Stomach (tissue), 9 donors: Measurements from ENCODE around the gene USP17L12. TPM values are rescaled to one million over a fixed set of nuclear protein-coding genes. Genes with fewer than 3 reads are reported as not detected.
"Not testable (repeated sequence)": the region's sequence is repeated elsewhere in the genome, so short reads cannot be mapped to it uniquely, and the experiment has no call there.

Source experiments
- DNase-seq, 2 donors: peaks; one replicate each; pipeline versions ENCODE4 v3.0.0 to v3.0.0-alpha.2; 2013 to 2019
- H3K27ac ChIP-seq, 5 donors: fragments of 200-600 bp in 4 of 5; sonication (generic) in 4 of 5; one replicate each; pipeline ENCODE4 v1.5.1; 2013 to 2019; ENCODE audit warnings: mild to moderate bottlenecking in 1 of 5, moderate library complexity in 1 of 5
- H3K27me3 ChIP-seq, 3 donors: fragments of 200-600 bp; sonication (generic); one replicate each; pipeline ENCODE4 v1.5.1; 2017 to 2019; ENCODE audit warnings: mixed run types in 1 of 3
- H3K36me3 ChIP-seq, 4 donors: fragments of 200-600 bp; sonication (generic); 1 replicate in 3 of 4; 2 replicates in 1 of 4; pipeline ENCODE4 v1.5.1; 2016 to 2019
- H3K4me1 ChIP-seq, 4 donors: fragments of 200-600 bp; sonication (generic); one replicate each; pipeline ENCODE4 v1.5.1; 2016 to 2019
- H3K4me3 ChIP-seq, 4 donors: fragments of 200-600 bp; sonication (generic) in 3 of 4; one replicate each; pipeline ENCODE4 v1.5.1; 2016 to 2019; ENCODE audit warnings: mild to moderate bottlenecking in 1 of 4
- H3K9me3 ChIP-seq, 4 donors: fragments of 200-600 bp; sonication (generic); one replicate each; pipeline ENCODE4 v1.5.1; 2016 to 2019
- WGBS, 5 donors: extraction: QIAGEN DNeasy Blood & Tissue Kit in 3 of 5; methylation state at CpG; one replicate each; pipeline versions ENCODE4 v1.1.5 to v1.1.7; 2013 to 2018; 5-methylcytosine and 5-hydroxymethylcytosine counted together
- intact Hi-C: fragments of 100-400 bp; cut with DNase I; formaldehyde crosslinking; loops from one replicate; pipeline ENCODE4 v1.15.1; 2023; ENCODE audit warnings: low total_unique reads
- polyA plus RNA-seq, 3 donors: library from polyadenylated mRNA; stranded (reverse); fragments of 200-250 nt; gene quantifications; one replicate each; pipeline ENCODE4 v1.2.3, GENCODE V29; 2013
- total RNA-seq, 5 donors: library from RNA; depleted of rRNA; stranded (reverse); fragments of >200 nt; gene quantifications; one replicate each; pipeline versions ENCODE4 v1.1.0 to v1.2.3, GENCODE V29; 2014 to 2016
- donor health status: healthy with polysubstance abuse.
- donor health status: Bipolar disorder and iron deficiency.
- donor health status: healthy.

Gene USP17L12
- total and polyA plus RNA-seq, 8 donors: not detected

DNA sequence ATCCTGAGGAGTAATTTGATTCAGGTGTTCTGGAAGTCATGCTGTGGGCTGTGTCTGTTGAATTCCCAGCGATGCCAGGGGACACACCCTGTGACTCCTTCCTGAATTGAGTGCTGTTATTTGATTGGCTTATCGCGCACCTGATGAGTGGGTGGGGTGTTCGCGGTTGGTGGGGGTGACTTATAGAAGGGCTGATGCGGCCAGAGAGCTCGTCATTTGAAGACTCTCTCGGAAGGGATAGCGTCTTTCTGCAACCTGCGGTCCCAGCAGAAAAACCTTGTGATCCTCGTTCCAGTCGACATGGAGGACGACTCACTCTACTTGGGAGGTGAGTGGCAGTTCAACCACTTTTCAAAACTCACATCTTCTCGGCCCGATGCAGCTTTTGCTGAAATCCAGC is 37.9 kb downstream of the USP17L12 start, which contains the start of gene USP17L20:
Gene USP17L20, plus strand, starts transcription at position 301 of the 400 bp plus-strand sequence. Its CDS starts 0 bp downstream, at position 301.
- H3K4me3 ChIP-seq, H3K36me3 ChIP-seq, H3K4me1 ChIP-seq, H3K27ac ChIP-seq, H3K9me3 ChIP-seq, H3K27me3 ChIP-seq, intact Hi-C loops, DNase-seq: not testable (repeated sequence)
- WGBS, 5 donors: no CpG with 5 or more reads among the region's 15 CpGs

DNA sequence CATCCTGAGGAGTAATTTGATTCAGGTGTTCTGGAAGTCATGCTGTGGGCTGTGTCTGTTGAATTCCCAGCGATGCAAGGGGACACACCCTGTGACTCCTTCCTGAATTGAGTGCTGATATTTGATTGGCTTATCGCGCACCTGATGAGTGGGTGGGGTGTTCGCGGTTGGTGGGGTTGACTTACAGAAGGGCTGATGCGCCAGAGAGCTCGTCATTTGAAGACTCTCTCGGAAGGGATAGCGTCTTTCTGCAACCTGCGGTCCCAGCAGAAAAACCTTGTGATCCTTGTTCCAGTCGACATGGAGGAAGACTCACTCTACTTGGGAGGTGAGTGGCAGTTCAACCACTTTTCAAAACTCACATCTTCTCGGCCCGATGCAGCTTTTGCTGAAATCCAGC is 42.6 kb downstream of the USP17L12 start, which contains the start of gene USP17L21:
Gene USP17L21, plus strand, starts transcription at position 301 of the 400 bp plus-strand sequence. Its CDS starts 0 bp downstream, at position 301.
- H3K4me3 ChIP-seq, H3K9me3 ChIP-seq, DNase-seq, H3K27ac ChIP-seq, H3K27me3 ChIP-seq, intact Hi-C loops, H3K36me3 ChIP-seq, H3K4me1 ChIP-seq: not testable (repeated sequence)
- WGBS, 5 donors: no CpG with 5 or more reads among the region's 13 CpGs

- H3K27ac ChIP-seq, H3K9me3 ChIP-seq, intact Hi-C loops, DNase-seq, H3K36me3 ChIP-seq, H3K4me3 ChIP-seq, H3K4me1 ChIP-seq, H3K27me3 ChIP-seq: not testable (repeated sequence)
- WGBS, 5 donors: no CpG with 5 or more reads among the region's 15 CpGs
Measured at GRCh38 chr4:9267319-9267718, 47.4 kb downstream of the USP17L12 start, which contains the start of gene USP17L22. Gene USP17L22, plus strand, starts transcription at chr4:9267619. Its CDS starts 0 bp downstream, at chr4:9267619.

Other genes with a start within 250 kb of the USP17L12 start
- gene FAM90A26, start 49.7 kb upstream of the USP17L12 start, total RNA-seq: not detected
- not detected for gene FAM90A26, start 49.7 kb upstream of the USP17L12 start, polyA plus RNA-seq
- gene USP17L10, start 9.5 kb upstream of the USP17L12 start, total RNA-seq: not detected
- not detected for gene USP17L10, start 9.5 kb upstream of the USP17L12 start, polyA plus RNA-seq
- gene USP17L11, start 4.7 kb upstream of the USP17L12 start, total RNA-seq: not detected
- gene USP17L11, start 4.7 kb upstream of the USP17L12 start, polyA plus RNA-seq: not detected
- gene USP17L13, start 4.7 kb downstream of the USP17L12 start, total RNA-seq: not detected
- gene USP17L13, start 4.7 kb downstream of the USP17L12 start, polyA plus RNA-seq: not detected
- not detected for gene USP17L15, start 14.2 kb downstream of the USP17L12 start, total RNA-seq
- not detected for gene USP17L15, start 14.2 kb downstream of the USP17L12 start, polyA plus RNA-seq
- not detected for gene USP17L17, start 23.7 kb downstream of the USP17L12 start, total RNA-seq
- not detected for gene USP17L17, start 23.7 kb downstream of the USP17L12 start, polyA plus RNA-seq
- not detected for gene USP17L18, start 28.5 kb downstream of the USP17L12 start, total RNA-seq
- not detected for gene USP17L18, start 28.5 kb downstream of the USP17L12 start, polyA plus RNA-seq
- not detected for gene USP17L19, start 33.2 kb downstream of the USP17L12 start, total RNA-seq
- gene USP17L19, start 33.2 kb downstream of the USP17L12 start, polyA plus RNA-seq: not detected
- gene USP17L20, start 38.0 kb downstream of the USP17L12 start, total RNA-seq: not detected
- gene USP17L20, start 38.0 kb downstream of the USP17L12 start, polyA plus RNA-seq: not detected
- not detected for gene USP17L21, start 42.7 kb downstream of the USP17L12 start, total RNA-seq
- gene USP17L21, start 42.7 kb downstream of the USP17L12 start, polyA plus RNA-seq: not detected
- not detected for gene USP17L22, start 47.5 kb downstream of the USP17L12 start, total RNA-seq
- not detected for gene USP17L22, start 47.5 kb downstream of the USP17L12 start, polyA plus RNA-seq
- gene USP17L24, start 105.0 kb downstream of the USP17L12 start, total RNA-seq: not detected
- not detected for gene USP17L24, start 105.0 kb downstream of the USP17L12 start, polyA plus RNA-seq
- not detected for gene USP17L25, start 109.8 kb downstream of the USP17L12 start, total RNA-seq
- gene USP17L25, start 109.8 kb downstream of the USP17L12 start, polyA plus RNA-seq: not detected
- not detected for gene USP17L26, start 114.5 kb downstream of the USP17L12 start, total RNA-seq
- gene USP17L26, start 114.5 kb downstream of the USP17L12 start, polyA plus RNA-seq: not detected
- gene USP17L5, start 119.3 kb downstream of the USP17L12 start, total RNA-seq: not detected
- gene USP17L5, start 119.3 kb downstream of the USP17L12 start, polyA plus RNA-seq: not detected
- not detected for gene USP17L27, start 124.0 kb downstream of the USP17L12 start, total RNA-seq
- not detected for gene USP17L27, start 124.0 kb downstream of the USP17L12 start, polyA plus RNA-seq
- not detected for gene USP17L28, start 128.7 kb downstream of the USP17L12 start, total RNA-seq
- gene USP17L28, start 128.7 kb downstream of the USP17L12 start, polyA plus RNA-seq: not detected
- not detected for gene USP17L29, start 133.5 kb downstream of the USP17L12 start, total RNA-seq
- not detected for gene USP17L29, start 133.5 kb downstream of the USP17L12 start, polyA plus RNA-seq
- not detected for gene USP17L30, start 143.0 kb downstream of the USP17L12 start, total RNA-seq
- not detected for gene USP17L30, start 143.0 kb downstream of the USP17L12 start, polyA plus RNA-seq
- not detected for gene DEFB131A, start 224.3 kb downstream of the USP17L12 start, total RNA-seq
- not detected for gene DEFB131A, start 224.3 kb downstream of the USP17L12 start, polyA plus RNA-seq